ENCODE results near the gene MAG. TPM values are rescaled to one million over a fixed set of nuclear protein-coding genes. Genes with fewer than 3 reads are reported as not detected.

Gene MAG
- total RNA-seq, 2 donors from 2014 or later = 1.6 TPM; not detected in 1

GRCh38 chr19:35265900-35266519 lies 26.0 kb upstream of the MAG start:
- Histone ChIP-seq H3K27ac (peak overlapping the region in 3 of 4 donors; percentile 92 to 95 (median 94)), H3K36me3 (replicated peaks in 1 of 2; ENCODE audit: insufficient read depth in 1 of 2, low read depth in 2 of 2) (peaks cover 0 to 7% of the 10 kb centered on the region in 2 donors), H3K4me1 (peaks cover 34% of the 10 kb centered on the region), H3K9me3 (no peaks in the 10 kb centered on the region), H3K27me3 (no peaks in the 10 kb centered on the region), H3K4me3 (no peak overlapping the region)
- no peak for TF ChIP-seq CTCF (IDR thresholded peaks at IDR 0.05)
- TF ChIP-seq POLR2A (IDR thresholded peaks at IDR 0.05) = no peak
- 76% methylated on average over 7 to 10 of the region's 10 CpGs for WGBS, 2 donors
- peak in 2 of 4 donors; percentile 6 to 22 for DNase-seq
- intact Hi-C loops (cut with DNase I) = no loop called here
- ATAC-seq = no peak

- peak in 2 of 4 donors; percentile 30 to 44 for DNase-seq
- H3K27ac ChIP-seq = peak overlapping the region; percentile 62 to 95 (median 93)
- peak overlapping the region; percentile 32 to 62 for H3K4me3 ChIP-seq
- ATAC-seq = no peak
- TF ChIP-seq CTCF (IDR thresholded peaks at IDR 0.05) = no peak
- no peak for TF ChIP-seq POLR2A (IDR thresholded peaks at IDR 0.05)
- H3K4me1 ChIP-seq = peaks cover 34% of the 10 kb centered on the region
- peaks cover 0 to 12% of the 10 kb centered on the region in 2 donors for H3K36me3 ChIP-seq (replicated peaks in 1 of 2; ENCODE audit: insufficient read depth in 1 of 2, low read depth in 2 of 2)
- no peaks in the 10 kb centered on the region for H3K27me3 ChIP-seq
- WGBS, 2 donors = 39 to 96% methylated on average over 8 to 32 of the region's 39 CpGs
- intact Hi-C loops (cut with DNase I) = no loop called here
- H3K9me3 ChIP-seq = no peaks in the 10 kb centered on the region
These were observed 25.2 kb upstream of the MAG start for GRCh38 chr19:35266520-35267352.

GRCh38 chr19:35267353-35267817 lies 24.6 kb upstream of the MAG start:
- peak overlapping the region; percentile 32 to 62 for H3K4me3 ChIP-seq
- H3K36me3 ChIP-seq (replicated peaks in 1 of 2; ENCODE audit: insufficient read depth in 1 of 2, low read depth in 2 of 2) = peaks cover 0 to 15% of the 10 kb centered on the region in 2 donors
- ATAC-seq = no peak
- no peaks in the 10 kb centered on the region for H3K9me3 ChIP-seq
- H3K27me3 ChIP-seq = no peaks in the 10 kb centered on the region
- TF ChIP-seq POLR2A (IDR thresholded peaks at IDR 0.05) (no peak), CTCF (IDR thresholded peaks at IDR 0.05) (no peak)
- H3K27ac ChIP-seq = peak overlapping the region; percentile 62 to 95 (median 93)
- 0% methylated on average over 11 to 40 of the region's 40 CpGs for WGBS, 2 donors
- DNase-seq = peak; percentile 46 to 59 (median 56)
- peaks cover 34% of the 10 kb centered on the region for H3K4me1 ChIP-seq
- intact Hi-C loops (cut with DNase I) = no loop called here

GRCh38 chr19:35267818-35268535 lies 24.0 kb upstream of the MAG start:
- intact Hi-C loops (cut with DNase I) = no loop called here
- ATAC-seq = peak; percentile 78
- peaks cover 34% of the 10 kb centered on the region for H3K4me1 ChIP-seq

More at GRCh38 chr19:35267818-35268535, 24.0 kb upstream of the MAG start:
- peaks cover 0 to 13% of the 10 kb centered on the region in 2 donors for H3K36me3 ChIP-seq (replicated peaks in 1 of 2; ENCODE audit: insufficient read depth in 1 of 2, low read depth in 2 of 2)
- TF ChIP-seq POLR2A (IDR thresholded peaks at IDR 0.05) (peak in 2 of 3 donors; percentile 66 to 67), CTCF (IDR thresholded peaks at IDR 0.05) (peak in 1 of 7 experiments; percentile 20)
- no peaks in the 10 kb centered on the region for H3K27me3 ChIP-seq
- H3K4me3 ChIP-seq = peak overlapping the region; percentile 34 to 62
- DNase-seq = peak; percentile 71 to 78 (median 76)
- H3K9me3 ChIP-seq = no peaks in the 10 kb centered on the region
- 0 to 1% methylated on average over 21 to 75 of the region's 100 CpGs for WGBS, 2 donors
- H3K27ac ChIP-seq = peak overlapping the region; percentile 72 to 95 (median 93)

All from body of pancreas (tissue), 4 donors.